ENCODE results near the gene ALKAL2.

The ALKAL2 gene

DNA sequence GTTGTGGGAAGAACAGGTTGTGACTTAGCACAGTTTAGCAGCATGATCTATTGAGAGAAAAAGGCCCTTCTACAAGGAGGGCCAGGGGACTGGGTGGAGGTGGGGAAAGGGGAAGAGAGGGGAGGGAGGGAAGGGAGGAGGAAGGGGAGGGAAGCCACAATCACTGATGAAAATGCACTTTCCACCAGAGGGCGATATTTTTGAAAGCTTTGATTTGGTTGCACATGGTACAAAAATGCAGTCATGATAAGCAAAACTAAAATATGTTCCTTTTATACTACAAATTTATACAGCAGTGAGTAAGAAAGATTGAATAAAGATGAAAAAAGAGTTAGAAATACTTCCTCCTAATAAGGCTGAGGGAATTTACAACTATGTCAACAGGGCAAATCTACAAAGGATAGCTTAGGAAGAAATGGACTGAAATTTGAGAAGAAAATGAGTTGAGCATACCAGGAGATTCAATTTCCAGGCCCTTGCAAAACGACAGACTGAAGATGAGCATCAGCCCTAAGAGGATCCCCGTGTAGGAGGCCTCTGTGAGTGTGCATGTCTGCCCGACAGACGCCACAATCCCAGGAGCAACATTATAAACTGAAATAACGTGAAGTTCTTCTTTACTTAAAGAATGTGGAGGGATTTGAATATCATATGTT is 41.3 kb downstream of the ALKAL2 start:
- DNase-seq (ENCODE audit: low read depth in 2 of 2), result no peak

DNA sequence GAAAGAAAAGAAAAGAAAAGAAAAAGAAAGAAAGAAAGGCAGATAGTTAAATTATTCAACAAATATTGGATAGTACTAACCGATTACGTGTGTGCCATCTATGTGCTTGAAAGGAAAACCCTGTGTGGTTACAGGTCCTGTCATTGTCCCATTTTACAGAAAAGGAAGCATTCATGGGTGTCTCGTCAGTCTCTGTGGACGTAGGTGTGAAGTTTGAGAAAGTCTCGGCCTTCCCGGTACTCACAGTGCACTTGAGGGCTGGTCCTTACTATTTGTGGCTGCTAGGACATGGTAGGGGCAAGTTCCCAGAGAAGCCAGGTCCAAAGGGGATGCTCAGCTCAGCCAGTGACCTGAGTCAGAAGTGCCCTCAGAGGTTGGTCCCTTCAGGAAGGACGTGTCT is 43.3 kb downstream of the ALKAL2 start:
- DNase-seq (ENCODE audit: low read depth in 2 of 2), result no peak

GRCh38 chr2:238869-239268 is 49.0 kb downstream of the ALKAL2 start:
- no peak for DNase-seq (ENCODE audit: low read depth in 2 of 2)

DNA sequence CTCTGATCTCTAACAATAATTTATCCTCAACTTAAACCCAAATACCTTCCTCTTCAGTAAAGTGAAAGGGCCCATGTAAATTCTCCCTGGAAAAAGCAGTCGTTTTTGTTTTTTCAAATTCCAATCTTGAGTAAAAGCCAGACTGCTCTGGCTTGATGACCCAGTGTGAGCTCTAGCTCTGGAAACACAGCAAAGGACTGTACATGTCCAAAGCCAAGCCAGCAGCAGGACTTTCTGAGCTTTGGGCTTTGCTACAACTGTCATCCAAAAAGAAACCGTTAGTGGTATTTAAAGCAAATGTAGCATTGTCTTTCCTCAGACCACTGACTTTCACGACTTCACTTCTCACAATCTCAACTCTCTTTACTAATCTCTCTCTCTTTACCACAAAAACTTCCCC is 49.5 kb downstream of the ALKAL2 start:
- DNase-seq (ENCODE audit: low read depth in 2 of 2), result no peak

DNA sequence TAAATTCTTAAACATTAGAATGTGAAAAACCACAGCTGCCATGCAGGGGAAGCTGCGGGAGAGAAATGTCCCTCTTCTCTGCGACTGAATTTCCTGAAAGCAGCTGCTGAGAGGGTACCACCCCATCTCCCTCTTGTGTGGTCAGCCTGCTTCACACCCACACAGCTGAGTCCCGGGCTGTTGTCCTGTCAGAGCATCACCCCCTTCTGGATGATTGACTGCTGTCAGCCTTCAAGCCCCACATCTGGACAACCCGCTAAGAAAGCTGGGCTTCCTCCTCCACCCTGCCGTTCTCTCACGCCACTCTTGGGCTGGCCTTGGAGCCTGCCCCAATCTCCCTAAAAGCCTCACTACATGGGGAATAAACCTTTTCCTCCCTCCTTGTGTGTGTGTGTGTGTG is 50.0 kb downstream of the ALKAL2 start:
- DNase-seq (ENCODE audit: low read depth in 2 of 2), result no peak

- DNase-seq (ENCODE audit: low read depth in 2 of 2), result no peak
Observed at GRCh38 chr2:236993-237539, 50.8 kb downstream of the ALKAL2 start.

- no peak for DNase-seq (ENCODE audit: low read depth in 2 of 2)
Observed at GRCh38 chr2:234421-234820, 53.5 kb downstream of the ALKAL2 start.

DNA sequence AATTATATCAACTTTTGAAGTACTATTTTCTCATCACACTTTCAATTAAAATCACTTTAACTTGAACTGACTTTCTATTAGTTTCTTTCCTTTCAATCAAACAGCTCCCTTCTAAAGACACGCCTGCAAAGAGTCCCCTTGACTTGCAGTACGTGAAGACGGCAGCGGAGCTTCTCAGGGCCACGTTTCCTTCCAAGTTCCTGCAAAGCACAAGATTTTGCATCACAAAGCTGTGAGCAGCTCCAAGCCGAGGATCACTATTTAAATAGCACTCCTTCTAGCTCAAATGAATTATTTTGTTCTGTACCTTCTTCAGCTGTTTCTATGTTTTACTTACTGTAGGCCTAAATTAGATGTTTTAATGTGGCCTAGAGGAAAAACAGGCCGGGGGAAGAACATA is 54.9 kb downstream of the ALKAL2 start:
- no peak for DNase-seq (ENCODE audit: low read depth in 2 of 2)

- no peak for DNase-seq (ENCODE audit: low read depth in 2 of 2)
Observed at GRCh38 chr2:231521-232185, 56.2 kb downstream of the ALKAL2 start.
